ENCODE data around the gene SRGAP1. TPM values are rescaled to one million over a fixed set of nuclear protein-coding genes. Genes with fewer than 3 reads are reported as not detected.

SRGAP1 gene
- polyA plus RNA-seq, 1 donor (not counting 4 experiments of a cell fraction or from before 2014, with no cell fraction given): 4.5 TPM

- H2AFZ ChIP-seq (ENCODE audit: control insufficient read depth, low read length): no peak overlapping the region
- no peak for FAIRE-seq
- no peaks in the 10 kb centered on the region for H3K27me3 ChIP-seq (ENCODE audit: control insufficient read depth, extremely low read depth, insufficient read depth, low read length)
- H3K9ac ChIP-seq (ENCODE audit: control insufficient read depth, extremely low read depth, insufficient read depth, low read length): no peak overlapping the region
- H3K79me2 ChIP-seq (ENCODE audit: control insufficient read depth, insufficient read depth, low read length): peaks cover 21% of the 10 kb centered on the region
- H3K4me3 ChIP-seq (ENCODE audit: control insufficient read depth in 2 of 3, extremely low read depth in 1 of 3, insufficient read depth in 2 of 3, low read depth in 1 of 3, low read length in 3 of 3): no peak overlapping the region
- DNase-seq (ENCODE audit: low read depth, low spot score): no peak
- H4K20me1 ChIP-seq (ENCODE audit: control insufficient read depth, extremely low read depth, insufficient read depth, low read length): no peaks in the 10 kb centered on the region
- dilution Hi-C loops (cut with MboI; ENCODE audit: extremely low pct_ligation_motif_present, low sequenced_read_pairs): no loop called here
- no peak for TF ChIP-seq EZH2 (IDR thresholded peaks at IDR 0.05; ENCODE audit: low read length)
- no peak for TF ChIP-seq CTCF (optimal IDR thresholded peaks at IDR 0.05 in 1 of 3, IDR thresholded peaks at IDR 0.05 in 1 of 3, conservative IDR thresholded peaks at IDR 0.05 in 1 of 3; ENCODE audit: extremely low read depth in 1 of 3, insufficient read depth in 2 of 3, low read length in 3 of 3)
- peaks cover 3 to 10% of the 10 kb centered on the region in 2 experiments for H3K36me3 ChIP-seq (ENCODE audit: control insufficient read depth in 2 of 2, extremely low read depth in 1 of 2, insufficient read depth in 2 of 2, low read length in 2 of 2)
- H3K9me3 ChIP-seq (ENCODE audit: control insufficient read depth, low read depth, low read length): no peaks in the 10 kb centered on the region
- H3K27ac ChIP-seq (ENCODE audit: control insufficient read depth, insufficient read depth, low read length): no peak overlapping the region
- H3K4me1 ChIP-seq (ENCODE audit: control insufficient read depth, extremely low read depth, insufficient read depth, low read length): peaks cover 6% of the 10 kb centered on the region
- no peak overlapping the region for H3K4me2 ChIP-seq (ENCODE audit: control insufficient read depth, extremely low read depth, insufficient read depth, low read depth, low read length)
- no peaks in the 10 kb centered on the region for H3K9me1 ChIP-seq (ENCODE audit: control insufficient read depth, extremely low read depth, insufficient read depth, low read length)
These were observed 98.2 kb downstream of the SRGAP1 start for GRCh38 chr12:63942464-63943241.

GRCh38 chr12:63944034-63944579 lies 99.6 kb downstream of the SRGAP1 start:
- no peak overlapping the region for H3K27ac ChIP-seq (ENCODE audit: control insufficient read depth, insufficient read depth, low read length)

More at GRCh38 chr12:63944034-63944579, 99.6 kb downstream of the SRGAP1 start:
- Histone ChIP-seq H4K20me1 (ENCODE audit: control insufficient read depth, extremely low read depth, insufficient read depth, low read length) (no peaks in the 10 kb centered on the region), H3K9me1 (ENCODE audit: control insufficient read depth, extremely low read depth, insufficient read depth, low read length) (no peaks in the 10 kb centered on the region), H3K4me1 (ENCODE audit: control insufficient read depth, extremely low read depth, insufficient read depth, low read length) (peaks cover 6% of the 10 kb centered on the region), H3K9me3 (ENCODE audit: control insufficient read depth, low read depth, low read length) (no peaks in the 10 kb centered on the region), H3K79me2 (ENCODE audit: control insufficient read depth, insufficient read depth, low read length) (peaks cover 29% of the 10 kb centered on the region), H3K4me2 (ENCODE audit: control insufficient read depth, extremely low read depth, insufficient read depth, low read depth, low read length) (no peak overlapping the region), H3K9ac (ENCODE audit: control insufficient read depth, extremely low read depth, insufficient read depth, low read length) (no peak overlapping the region), H3K4me3 (ENCODE audit: control insufficient read depth in 2 of 3, extremely low read depth in 1 of 3, insufficient read depth in 2 of 3, low read depth in 1 of 3, low read length in 3 of 3) (no peak overlapping the region), H3K27me3 (ENCODE audit: control insufficient read depth, extremely low read depth, insufficient read depth, low read length) (no peaks in the 10 kb centered on the region), H2AFZ (ENCODE audit: control insufficient read depth, low read length) (no peak overlapping the region), H3K36me3 (ENCODE audit: control insufficient read depth in 2 of 2, extremely low read depth in 1 of 2, insufficient read depth in 2 of 2, low read length in 2 of 2) (peaks cover under 1 to 3% of the 10 kb centered on the region in 2 experiments)
- no peak for DNase-seq (ENCODE audit: low read depth, low spot score)
- dilution Hi-C loops (cut with MboI; ENCODE audit: extremely low pct_ligation_motif_present, low sequenced_read_pairs): no loop called here
- TF ChIP-seq EZH2 (IDR thresholded peaks at IDR 0.05; ENCODE audit: low read length) (no peak), CTCF (optimal IDR thresholded peaks at IDR 0.05 in 1 of 3, IDR thresholded peaks at IDR 0.05 in 1 of 3, conservative IDR thresholded peaks at IDR 0.05 in 1 of 3; ENCODE audit: extremely low read depth in 1 of 3, insufficient read depth in 2 of 3, low read length in 3 of 3) (no peak)
- FAIRE-seq: no peak
